ENCODE results near the gene TST.

The TST gene

GRCh38 chr22:37021710-37022482 lies 2.6 kb upstream of the TST start:
- Histone ChIP-seq H3K4me1 (peaks cover 0 to 58% (median 34%) of the 10 kb centered on the region in 4 donors), H3K9me3 (no peaks in the 10 kb centered on the region), H3K4me3 (no peak overlapping the region), H3K27me3 (no peaks in the 10 kb centered on the region), H3K27ac (no peak overlapping the region), H3K36me3 (peaks cover 26 to 36% (median 34%) of the 10 kb centered on the region in 3 donors)
- intact Hi-C loops (cut with DNase I; ENCODE audit: low total_unique reads): no loop called here
- TF ChIP-seq CTCF (IDR thresholded peaks at IDR 0.05): peak; percentile 50 to 60
- DNase-seq: no peak

GRCh38 chr22:37021041-37021440 lies 1.8 kb upstream of the TST start:
- H3K27ac ChIP-seq: peak overlapping the region in 1 of 2 donors; percentile 89
- DNase-seq: no peak
- H3K27me3 ChIP-seq: no peaks in the 10 kb centered on the region
- intact Hi-C loops (cut with DNase I; ENCODE audit: low total_unique reads): no loop called here
- TF ChIP-seq CTCF (IDR thresholded peaks at IDR 0.05): no peak
- H3K36me3 ChIP-seq: peaks cover 19 to 31% (median 25%) of the 10 kb centered on the region in 3 donors
- no peaks in the 10 kb centered on the region for H3K9me3 ChIP-seq
- H3K4me1 ChIP-seq: peaks cover 0 to 62% (median 35%) of the 10 kb centered on the region in 4 donors
- peak overlapping the region; percentile 98 for H3K4me3 ChIP-seq

GRCh38 chr22:37020192-37020479 lies 889 bp upstream of the TST start:
- peaks cover 10 to 22% (median 16%) of the 10 kb centered on the region in 3 donors for H3K36me3 ChIP-seq
- peak overlapping the region; percentile 98 for H3K4me3 ChIP-seq
- intact Hi-C loops (cut with DNase I; ENCODE audit: low total_unique reads): no loop called here
- no peaks in the 10 kb centered on the region for H3K27me3 ChIP-seq
- H3K27ac ChIP-seq: peak overlapping the region; percentile 89 to 93
- DNase-seq: peak; percentile 39 to 72
- H3K4me1 ChIP-seq: peaks cover 0 to 55% (median 35%) of the 10 kb centered on the region in 4 donors
- no peaks in the 10 kb centered on the region for H3K9me3 ChIP-seq
- TF ChIP-seq CTCF (IDR thresholded peaks at IDR 0.05): no peak

GRCh38 chr22:37018815-37019308 lies 385 bp downstream of the TST start:
- Histone ChIP-seq H3K27ac (peak overlapping the region; percentile 89 to 93), H3K27me3 (no peaks in the 10 kb centered on the region), H3K4me1 (peaks cover 0 to 52% (median 35%) of the 10 kb centered on the region in 4 donors), H3K9me3 (no peaks in the 10 kb centered on the region), H3K4me3 (peak overlapping the region; percentile 98), H3K36me3 (peaks cover 0 to 10% (median 3%) of the 10 kb centered on the region in 3 donors)
- intact Hi-C loops (cut with DNase I; ENCODE audit: low total_unique reads): no loop called here
- peak; percentile 75 to 84 for DNase-seq
- no peak for TF ChIP-seq CTCF (IDR thresholded peaks at IDR 0.05)

- Histone ChIP-seq H3K4me3 (peak overlapping the region; percentile 98), H3K9me3 (no peaks in the 10 kb centered on the region), H3K4me1 (peaks cover 0 to 51% (median 35%) of the 10 kb centered on the region in 4 donors), H3K27ac (peak overlapping the region; percentile 89 to 93), H3K27me3 (no peaks in the 10 kb centered on the region), H3K36me3 (peaks cover 0 to 10% (median 0%) of the 10 kb centered on the region in 3 donors)
- DNase-seq: no peak
- intact Hi-C loops (cut with DNase I; ENCODE audit: low total_unique reads): no loop called here
- TF ChIP-seq CTCF (IDR thresholded peaks at IDR 0.05): no peak
These were observed 997 bp downstream of the TST start for GRCh38 chr22:37018086-37018814.
